Testis (tissue), 2 donors: Measurements from ENCODE around the gene PGF.

Experiments used
- POLR2A ChIP-seq: fragments of 450-650 bp; IDR thresholded peaks from one replicate; pipeline ENCODE4 v1.6.1; 2017; ENCODE audit warnings: antibody characterized with exemption, mild to moderate bottlenecking, moderate library complexity
- TF ChIP-seq, protein P1 (sequence below), 3 experiments: fragments of 450-650 bp in 2 of 3; fragments of 200-600 bp in 1 of 3; sonication (generic) in 1 of 3; IDR thresholded peaks; one replicate each; pipeline ENCODE4 v1.5.1; 2016 to 2019; ENCODE audit warnings: antibody characterized with exemption in 3 of 3, mild to moderate bottlenecking in 2 of 3, moderate library complexity in 1 of 3

DNA sequence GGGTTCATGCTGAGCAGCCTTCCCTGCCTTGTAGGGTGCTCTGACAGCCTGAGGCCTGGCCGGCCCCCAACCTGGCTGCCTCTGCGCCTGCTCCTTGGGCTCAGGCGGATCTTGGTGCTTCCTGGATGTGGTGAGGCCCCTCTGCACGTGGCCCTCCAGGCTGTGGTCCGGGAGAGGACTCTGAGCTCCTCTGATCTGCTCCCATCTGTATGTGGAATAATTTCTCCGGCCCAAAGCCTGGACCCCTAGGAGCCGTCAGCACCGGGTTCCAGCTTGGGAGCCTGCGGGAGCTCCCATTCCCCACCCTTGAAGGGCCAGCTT, 26.0 kb upstream of the PGF start:
- TF ChIP-seq, protein P1, sequence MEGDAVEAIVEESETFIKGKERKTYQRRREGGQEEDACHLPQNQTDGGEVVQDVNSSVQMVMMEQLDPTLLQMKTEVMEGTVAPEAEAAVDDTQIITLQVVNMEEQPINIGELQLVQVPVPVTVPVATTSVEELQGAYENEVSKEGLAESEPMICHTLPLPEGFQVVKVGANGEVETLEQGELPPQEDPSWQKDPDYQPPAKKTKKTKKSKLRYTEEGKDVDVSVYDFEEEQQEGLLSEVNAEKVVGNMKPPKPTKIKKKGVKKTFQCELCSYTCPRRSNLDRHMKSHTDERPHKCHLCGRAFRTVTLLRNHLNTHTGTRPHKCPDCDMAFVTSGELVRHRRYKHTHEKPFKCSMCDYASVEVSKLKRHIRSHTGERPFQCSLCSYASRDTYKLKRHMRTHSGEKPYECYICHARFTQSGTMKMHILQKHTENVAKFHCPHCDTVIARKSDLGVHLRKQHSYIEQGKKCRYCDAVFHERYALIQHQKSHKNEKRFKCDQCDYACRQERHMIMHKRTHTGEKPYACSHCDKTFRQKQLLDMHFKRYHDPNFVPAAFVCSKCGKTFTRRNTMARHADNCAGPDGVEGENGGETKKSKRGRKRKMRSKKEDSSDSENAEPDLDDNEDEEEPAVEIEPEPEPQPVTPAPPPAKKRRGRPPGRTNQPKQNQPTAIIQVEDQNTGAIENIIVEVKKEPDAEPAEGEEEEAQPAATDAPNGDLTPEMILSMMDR (IDR thresholded peaks at IDR 0.05), result no peak
- no peak for TF ChIP-seq POLR2A
